T-helper 2 cell treated with Interferon-gamma antibody and Interleukin-4, amounts not matched to agents 100 ng/mL and 5 ng/mL, for 36 hours (primary cell): ENCODE data around the gene ITPK1. TPM values are rescaled to one million over a fixed set of nuclear protein-coding genes. Genes with fewer than 3 reads are reported as not detected.

Source experiments
- intact Hi-C: fragments of 100-400 bp; cut with micrococcal nuclease; formaldehyde crosslinking; loops from one replicate; pipeline ENCODE4 v1.15.1; 2023
- total RNA-seq: library from RNA; stranded (reverse); gene quantifications from 2 replicates; pipeline ENCODE4 v1.2.3, GENCODE V29; 2022

The ITPK1 gene
- total RNA-seq, 1 donor from 2014 or later = 84.1 TPM

DNA sequence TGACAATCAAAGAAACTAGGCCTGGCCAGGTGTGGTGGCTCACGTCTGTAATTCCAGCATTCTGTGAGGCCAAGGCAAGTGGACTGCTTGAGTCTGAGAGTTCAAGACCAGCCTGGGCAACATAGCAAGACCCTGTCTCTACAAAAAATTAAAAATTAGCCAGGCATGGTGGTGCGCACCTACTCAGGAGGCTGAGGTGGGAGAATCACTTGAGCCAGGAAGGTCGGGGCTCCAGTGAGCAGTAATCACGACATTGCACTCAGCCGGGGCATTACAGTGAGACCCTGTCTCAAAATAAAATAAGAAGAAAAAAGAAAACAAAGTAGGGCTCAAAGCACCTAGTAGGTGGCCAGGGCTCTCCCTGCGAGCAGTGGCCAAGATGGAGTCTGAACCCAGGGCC is 113.7 kb downstream of the ITPK1 start:
- intact Hi-C loops = no loop called here

DNA sequence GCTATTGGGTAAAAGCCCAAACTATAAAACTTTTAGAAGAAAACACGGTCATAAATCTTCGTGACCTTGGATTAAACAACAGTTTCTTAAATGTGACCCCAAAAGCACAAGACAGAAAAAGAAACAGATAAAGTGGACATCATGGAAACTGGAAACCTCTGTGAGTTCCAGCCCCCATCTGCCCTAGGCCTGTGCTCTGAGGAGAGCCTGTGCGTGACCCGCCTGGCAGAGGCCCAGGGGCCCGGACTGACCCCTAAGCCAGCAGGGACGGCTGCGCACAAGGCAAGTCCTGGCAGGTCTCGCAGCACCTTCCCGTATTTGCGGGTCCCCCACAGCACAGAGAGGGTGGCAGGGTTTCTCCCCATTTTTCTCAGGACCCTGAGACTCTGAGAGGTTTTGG is 116.8 kb downstream of the ITPK1 start:
- intact Hi-C loops = no loop called here

- intact Hi-C loops = no loop called here
Observed at GRCh38 chr14:92997343-92998061, 118.2 kb downstream of the ITPK1 start.

DNA sequence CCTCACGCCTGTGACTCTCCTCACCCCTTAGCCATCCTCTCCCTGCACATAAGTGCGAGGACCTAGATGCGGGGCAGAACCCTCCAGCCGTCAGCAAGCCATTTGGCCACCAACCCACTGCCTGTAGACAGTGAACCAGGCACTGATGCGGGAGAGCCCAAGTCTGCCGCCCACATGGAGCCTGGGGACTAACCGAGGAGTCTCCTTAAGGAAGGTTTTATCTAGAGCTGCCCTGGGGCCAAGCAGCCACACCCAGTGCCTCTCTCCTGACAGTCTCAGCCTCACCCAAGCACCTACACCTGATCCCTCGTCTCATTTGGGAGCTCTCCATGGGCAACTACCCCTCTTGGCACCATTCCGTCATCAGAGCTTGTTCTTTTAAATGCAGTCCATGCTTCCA is 120.1 kb downstream of the ITPK1 start:
- intact Hi-C loops = no loop called here

DNA sequence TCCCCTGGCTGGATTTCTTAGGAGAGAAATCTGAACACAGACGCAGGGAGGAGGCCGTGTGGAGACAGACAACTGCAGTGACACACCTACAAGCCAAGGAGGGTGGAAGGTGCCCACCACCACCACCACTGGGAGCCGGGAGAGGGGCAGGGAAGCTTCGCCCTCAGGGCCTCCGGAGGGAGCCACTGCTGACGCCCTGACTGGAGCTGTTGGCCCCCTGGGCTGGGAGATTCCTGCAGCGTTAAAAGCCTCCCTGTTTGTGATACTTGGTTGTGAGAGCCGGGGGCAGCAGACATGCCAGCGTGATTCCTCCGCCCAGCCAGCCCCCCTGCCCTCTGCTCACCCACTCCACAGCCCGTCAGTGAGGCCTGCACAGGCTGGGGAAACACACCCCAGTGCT is 120.8 kb downstream of the ITPK1 start:
- intact Hi-C loops = no loop called here

DNA sequence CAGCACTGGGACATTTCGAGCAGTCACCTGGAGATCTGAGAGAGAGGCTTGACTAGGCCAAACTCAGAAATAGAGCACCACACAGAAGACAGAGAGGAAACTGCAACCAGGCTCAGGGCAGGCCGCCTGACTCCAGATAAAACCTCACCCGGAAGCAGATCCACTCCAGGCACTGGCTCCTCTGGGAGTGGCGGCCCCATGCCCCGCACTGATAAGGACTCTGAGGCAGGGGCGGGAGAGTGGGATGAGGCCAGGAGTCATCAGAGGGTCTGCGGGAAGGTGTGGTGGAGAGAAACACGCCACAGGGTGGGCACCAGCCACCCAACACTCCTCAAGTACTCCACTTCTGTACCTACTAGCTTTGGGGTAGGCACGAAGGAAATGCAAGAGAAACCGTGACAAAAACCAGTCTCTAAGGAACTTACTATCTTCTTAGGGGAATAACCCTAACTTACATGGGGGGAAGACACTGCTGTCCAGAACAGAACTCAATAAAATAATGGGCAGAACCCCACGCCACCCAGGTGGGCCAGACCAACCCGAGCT is 121.5 kb downstream of the ITPK1 start:
- intact Hi-C loops = no loop called here

DNA sequence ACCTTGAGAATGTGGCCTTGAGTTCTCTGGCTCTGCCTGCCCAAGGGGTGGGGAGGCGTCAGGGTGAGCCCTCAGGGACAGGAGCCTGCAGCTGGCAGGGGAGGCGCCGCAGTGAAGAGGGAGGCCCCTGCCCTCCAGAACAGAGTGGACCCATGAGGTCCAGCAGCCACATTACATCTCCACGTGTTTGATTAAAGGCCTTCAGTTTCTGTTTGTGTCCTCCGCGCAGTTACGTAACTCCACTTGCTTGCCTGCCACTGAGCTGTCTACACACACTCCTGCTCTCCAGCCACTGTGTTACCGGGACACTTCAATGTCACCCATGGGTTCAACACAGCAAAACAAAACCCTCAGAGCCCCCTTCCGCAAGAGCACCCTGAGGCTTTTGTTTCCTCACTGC is 122.4 kb downstream of the ITPK1 start:
- intact Hi-C loops = no loop called here

GRCh38 chr14:92991536-92991935 is 124.2 kb downstream of the ITPK1 start:
- intact Hi-C loops = no loop called here

DNA sequence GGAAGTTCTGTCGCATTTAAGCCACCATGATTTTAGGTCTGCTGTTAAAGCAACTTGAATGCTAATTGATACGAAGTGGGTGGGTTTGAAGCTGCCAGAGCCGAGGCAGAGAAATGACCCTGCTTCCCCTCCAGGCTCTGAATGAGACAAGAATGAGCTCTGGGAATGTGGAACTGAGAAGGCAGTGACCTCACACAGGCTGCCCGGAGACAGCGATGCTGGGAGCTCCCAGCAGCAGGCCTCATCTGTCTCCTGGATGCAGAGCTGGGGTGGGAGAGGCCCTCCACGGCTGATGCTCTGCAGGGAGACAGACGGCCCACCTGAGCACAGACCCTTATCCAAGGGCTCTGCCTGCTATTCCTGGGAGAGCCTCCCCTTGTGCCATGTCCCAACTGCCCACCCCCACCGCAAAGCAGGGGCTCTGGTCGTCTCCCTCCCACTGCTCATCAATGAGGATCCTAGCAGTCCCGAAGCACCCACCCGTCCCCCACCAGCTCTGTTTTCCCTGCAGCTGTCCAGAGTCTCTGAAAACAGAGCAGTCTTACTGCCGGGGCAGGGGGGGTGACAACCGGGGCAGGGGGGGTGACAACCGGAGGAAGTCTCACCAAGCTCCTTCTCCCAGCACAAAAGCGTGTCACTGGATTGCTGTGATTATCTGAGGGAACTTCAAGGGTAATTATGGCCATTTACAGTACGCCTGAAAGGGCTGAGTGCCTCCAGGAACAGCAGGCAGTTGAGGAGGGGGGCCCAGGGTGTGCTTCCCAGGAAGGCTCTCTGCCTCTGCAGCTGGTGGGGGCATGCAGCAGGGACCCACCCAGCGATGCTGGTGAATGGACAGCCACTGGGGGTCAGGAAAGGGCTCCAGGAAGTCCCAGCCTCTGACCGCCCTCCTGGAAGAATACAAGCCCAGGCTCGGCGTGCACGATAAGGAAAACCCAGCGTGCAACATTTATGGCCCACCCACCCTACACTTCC is 125.0 kb downstream of the ITPK1 start:
- intact Hi-C loops = no loop called here

GRCh38 chr14:92988786-92989755 is 126.7 kb downstream of the ITPK1 start:
- intact Hi-C loops = no loop called here

DNA sequence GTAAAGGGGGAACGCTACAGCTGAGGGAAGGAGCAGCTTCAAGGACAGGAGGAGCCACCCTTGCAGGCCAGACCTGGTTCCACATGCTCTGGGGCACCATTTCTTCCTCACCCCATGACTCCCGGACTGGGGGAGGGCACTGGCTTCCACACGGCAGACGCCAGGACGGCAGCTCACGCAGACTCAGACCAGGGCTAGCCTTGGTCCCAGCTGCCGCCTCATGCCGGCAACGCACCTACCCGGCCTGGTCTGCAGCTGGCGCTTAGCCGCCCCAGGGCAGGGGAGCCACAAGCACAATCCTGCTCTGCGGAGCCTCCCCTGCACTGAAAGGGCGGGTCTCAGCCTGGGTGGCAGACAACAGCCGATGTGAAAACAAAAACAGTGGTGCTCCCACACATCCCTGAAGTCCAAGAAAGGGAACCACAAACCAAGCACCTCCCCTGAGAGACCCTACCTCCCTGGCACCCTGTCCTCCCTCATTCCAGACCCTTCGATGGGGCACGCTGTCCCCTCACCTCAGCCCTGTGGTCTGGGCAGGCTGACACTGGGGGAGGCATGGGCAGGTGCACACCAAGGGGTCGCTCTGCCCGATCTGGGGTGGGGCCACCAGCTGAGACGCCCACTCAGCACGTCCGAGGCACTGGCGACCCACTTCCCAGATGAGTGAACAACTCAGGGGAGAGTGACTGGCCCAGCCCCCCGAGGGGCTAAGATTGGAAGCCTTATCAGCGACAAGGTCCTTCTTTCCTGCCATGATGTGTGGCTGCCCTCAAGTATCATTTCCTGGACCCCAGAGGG is 127.8 kb downstream of the ITPK1 start:
- intact Hi-C loops = no loop called here

DNA sequence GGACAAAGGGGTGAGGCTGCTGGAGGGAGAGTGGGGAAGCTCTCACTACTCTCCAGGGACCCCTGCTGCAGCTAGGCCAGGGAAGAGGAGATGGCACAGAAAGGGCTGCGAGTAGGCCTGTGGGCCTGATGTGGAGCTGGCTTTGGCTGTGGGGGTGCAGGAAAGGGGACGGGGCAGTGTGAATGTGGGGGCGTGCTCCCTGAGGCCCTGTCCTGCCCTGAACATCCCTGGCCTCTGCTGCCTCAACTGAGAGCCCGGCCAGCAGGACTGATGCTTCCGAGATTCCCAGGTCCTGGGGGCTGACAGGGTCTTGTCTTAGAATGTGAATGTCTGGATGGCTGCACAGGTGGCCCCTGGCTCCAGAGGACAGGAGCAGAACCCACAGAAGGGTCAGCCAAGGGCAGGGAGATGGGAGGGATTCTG is 128.6 kb downstream of the ITPK1 start:
- intact Hi-C loops = no loop called here

DNA sequence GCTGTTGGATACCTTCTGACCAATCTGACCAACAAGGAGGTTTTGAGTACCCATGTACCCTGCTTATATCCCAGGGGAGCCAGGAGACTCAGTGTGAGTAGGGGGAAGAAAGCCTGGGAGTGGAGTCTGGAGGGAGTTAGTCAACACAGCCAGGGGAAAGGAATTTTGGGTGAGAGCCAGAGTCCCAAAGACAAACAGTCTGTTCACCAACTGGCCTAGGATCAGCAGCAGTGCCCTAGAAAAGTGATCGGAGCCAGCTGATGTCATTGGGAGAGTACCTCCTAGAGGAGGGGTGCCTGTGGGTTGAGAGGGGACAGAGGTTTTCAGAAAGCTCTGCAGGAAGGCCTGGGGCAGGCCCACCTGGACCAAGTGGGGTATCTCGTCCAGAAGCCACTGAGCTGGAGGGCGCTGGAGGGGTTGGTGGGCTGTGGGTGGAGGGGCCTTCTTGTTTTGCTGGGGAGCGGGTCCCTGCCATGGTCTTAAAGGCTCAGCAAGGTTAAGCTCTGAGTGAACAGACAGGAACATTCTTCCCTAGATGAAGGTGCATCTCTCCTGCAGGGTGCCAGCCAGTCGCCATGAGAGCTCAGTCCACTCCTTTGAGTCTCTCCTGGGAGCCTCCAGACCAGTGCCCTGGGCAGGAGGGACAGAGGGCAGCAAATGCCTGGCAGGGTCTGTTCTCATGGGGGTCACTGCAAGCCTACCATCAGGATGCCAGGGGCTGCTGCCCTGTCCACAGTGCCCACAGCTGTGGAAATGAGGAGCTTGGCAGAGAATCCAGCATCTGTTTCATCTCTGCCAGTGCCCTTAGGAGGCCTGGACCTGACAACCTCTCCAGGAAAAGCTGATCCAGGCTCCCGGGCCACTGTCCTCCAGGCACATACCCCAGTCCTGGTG is 129.2 kb downstream of the ITPK1 start:
- intact Hi-C loops = no loop called here

- intact Hi-C loops = no loop called here
Observed at GRCh38 chr14:92985521-92985920, 130.2 kb downstream of the ITPK1 start.

GRCh38 chr14:92984896-92985295 is 130.8 kb downstream of the ITPK1 start:
- intact Hi-C loops = no loop called here

DNA sequence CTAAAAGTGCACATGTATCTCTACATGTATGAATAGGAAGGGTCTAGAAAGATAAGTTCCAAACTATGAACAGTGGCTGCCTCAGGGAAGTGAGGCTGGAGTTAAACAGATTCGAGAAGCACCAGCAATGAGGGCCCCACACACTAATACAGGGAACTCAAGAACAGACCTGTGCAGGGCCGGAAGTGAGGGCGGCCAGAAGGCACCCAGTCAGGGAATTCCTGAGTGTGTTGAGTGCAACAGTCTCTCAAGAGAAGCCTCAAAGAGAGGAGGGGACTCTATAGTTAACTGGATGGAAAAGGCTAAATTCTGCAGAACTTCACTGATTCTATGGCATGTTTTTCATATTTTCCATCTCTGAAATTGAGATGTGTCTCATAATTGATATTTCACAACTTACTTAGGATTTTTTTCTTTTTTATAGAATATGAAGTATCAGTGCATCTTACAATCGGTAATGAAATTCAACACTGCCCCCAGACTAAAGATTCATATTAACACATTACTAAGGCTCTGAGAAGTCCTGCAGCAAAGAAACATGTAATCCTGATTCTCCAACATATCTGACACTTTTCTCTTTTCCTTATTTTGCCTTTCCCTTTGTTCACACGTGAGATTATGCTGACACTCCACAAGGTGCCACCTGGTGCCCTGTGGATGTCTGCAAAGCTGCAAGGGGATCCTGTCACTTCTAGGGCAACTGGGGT is 131.5 kb downstream of the ITPK1 start:
- intact Hi-C loops = no loop called here

DNA sequence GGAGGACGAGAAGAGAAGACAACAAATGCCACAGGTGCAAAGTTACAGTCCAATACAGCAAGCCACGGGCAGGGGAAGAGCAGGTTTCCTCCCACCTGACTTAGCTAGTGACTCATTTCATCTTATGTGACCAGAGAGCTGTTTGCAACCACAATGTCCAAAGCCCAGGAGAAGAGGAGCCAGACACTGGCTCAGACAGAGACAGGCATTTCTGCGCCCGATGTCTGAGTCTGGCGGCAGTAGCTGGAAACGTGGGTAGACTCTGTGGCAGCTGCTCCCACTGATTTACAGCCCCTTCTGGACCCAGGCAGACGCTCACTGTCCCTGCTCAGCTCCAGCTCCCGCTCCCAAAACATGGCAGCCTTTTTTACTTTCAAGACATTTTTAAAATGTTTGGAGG is 132.8 kb downstream of the ITPK1 start:
- intact Hi-C loops = no loop called here

- intact Hi-C loops = no loop called here
Observed at GRCh38 chr14:92981726-92982125, 134.0 kb downstream of the ITPK1 start.

DNA sequence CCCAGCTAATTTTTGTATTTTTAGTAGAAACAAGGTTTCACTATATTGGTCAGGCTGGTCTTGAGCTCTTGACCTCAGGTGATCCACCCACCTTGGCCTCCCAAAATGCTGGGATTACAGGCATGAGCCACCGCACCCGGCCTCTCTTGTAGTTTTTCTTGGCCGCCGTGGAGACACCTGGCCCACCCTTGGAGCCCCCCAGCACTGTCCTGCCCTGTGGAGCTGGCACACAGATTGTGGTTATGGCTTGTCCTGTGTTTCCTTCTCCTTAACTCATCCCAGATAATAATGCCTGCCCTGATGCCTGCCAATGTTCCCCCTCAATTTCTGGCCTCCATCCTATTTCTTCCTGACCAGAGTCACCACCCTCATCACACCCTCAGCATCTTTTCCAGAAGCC is 134.9 kb downstream of the ITPK1 start:
- intact Hi-C loops = no loop called here
